Activated effector memory CD4-positive, alpha-beta T cell treated with anti-CD3 and anti-CD28 coated beads, Interleukin-2, amount 50 U/mL, for 16 hours (primary cell): ENCODE results near the gene TJP1.

Source experiments
- DNase-seq: peaks from one replicate; pipeline ENCODE4 v3.0.0-alpha.2; 2020

Gene TJP1

GRCh38 chr15:29651476-29652233, 170.6 kb downstream of the TJP1 start:
- no peak for DNase-seq
